ENCODE data around the gene BTBD6. TPM values are rescaled to one million over a fixed set of nuclear protein-coding genes. Genes with fewer than 3 reads are reported as not detected.
A peak's percentile ranks its signal among the peaks of the same experiment; 100 is the strongest.

BTBD6 gene
- total RNA-seq: 48.8 TPM
- long read RNA-seq, transcript BTBD6-203 (4 exons, 2,176 nt): major isoform, 83 of 123 reads
- long read RNA-seq, transcript BTBD6-204 (3 exons, 2,195 nt): minor isoform, 19 of 123 reads
- long read RNA-seq, transcript BTBD6-206 (5 exons, 1,335 nt): minor isoform, 7 of 123 reads
- long read RNA-seq, partial matches to known transcripts: 5 of 123 reads
- long read RNA-seq, other reads (novel, unspliced or antisense): 9 of 123 reads

- peak; percentile 95 for DNase-seq (ENCODE audit: missing footprints)
- intact Hi-C loops (cut with DNase I): no loop called here
These were observed at the start of gene BTBD6 for GRCh38 chr14:105248368-105249181. Gene BTBD6, plus strand, starts transcription at chr14:105248533. Its CDS starts 179 bp downstream, at chr14:105248712.

GRCh38 chr14:105198588-105198987, 49.7 kb upstream of the BTBD6 start:
- no peak for ATAC-seq
- no peak for DNase-seq (ENCODE audit: missing footprints)
- intact Hi-C loops (cut with DNase I): no loop called here

More at GRCh38 chr14:105248368-105249181, at the start of gene BTBD6:
- peak; percentile 93 for ATAC-seq

GRCh38 chr14:105199093-105199492, 49.2 kb upstream of the BTBD6 start:
- intact Hi-C loops (cut with DNase I): no loop called here
- DNase-seq (ENCODE audit: missing footprints) (no peak), ATAC-seq (no peak)

GRCh38 chr14:105200074-105200473, 48.3 kb upstream of the BTBD6 start:
- intact Hi-C loops (cut with DNase I): loop anchor here (10.0 kb wide), 1 partner anchor 55 kb away; no protein-coding TSS in a partner anchor
- DNase-seq (ENCODE audit: missing footprints) (no peak), ATAC-seq (no peak)

- DNase-seq (ENCODE audit: missing footprints): no peak
- intact Hi-C loops (cut with DNase I): loop anchor here (10.0 kb wide), 1 partner anchor 54 kb away; no protein-coding TSS in a partner anchor
- ATAC-seq: no peak
These were observed 47.7 kb upstream of the BTBD6 start for GRCh38 chr14:105200641-105201040.

GRCh38 chr14:105201156-105201924, 47.0 kb upstream of the BTBD6 start:
- intact Hi-C loops (cut with DNase I): loop anchor here (10.0 kb wide), 1 partner anchor 53 kb away; no protein-coding TSS in a partner anchor
- ATAC-seq (no peak), DNase-seq (ENCODE audit: missing footprints) (no peak)

GRCh38 chr14:105201925-105202513, 46.3 kb upstream of the BTBD6 start:
- DNase-seq (ENCODE audit: missing footprints) (no peak), ATAC-seq (no peak)
- intact Hi-C loops (cut with DNase I): loop anchor here (2.0 to 10.0 kb wide), 2 partner anchors 53 to 83 kb away; no protein-coding TSS in a partner anchor

GRCh38 chr14:105203057-105203531, 45.2 kb upstream of the BTBD6 start:
- intact Hi-C loops (cut with DNase I): loop anchor here (1.0 to 10.0 kb wide), 3 partner anchors 52 to 149 kb away; no protein-coding TSS in a partner anchor
- DNase-seq (ENCODE audit: missing footprints) (peak; percentile 89), ATAC-seq (peak; percentile 35)

GRCh38 chr14:105203701-105204100, 44.6 kb upstream of the BTBD6 start:
- intact Hi-C loops (cut with DNase I): loop anchor here (1.0 to 10.0 kb wide), 4 partner anchors 51 to 325 kb away; no protein-coding TSS in a partner anchor
- no peak for DNase-seq (ENCODE audit: missing footprints)
- ATAC-seq: no peak

- intact Hi-C loops (cut with DNase I): loop anchor here (2.0 to 10.0 kb wide), 2 partner anchors 50 to 324 kb away; no protein-coding TSS in a partner anchor
- no peak for DNase-seq (ENCODE audit: missing footprints)
- ATAC-seq: peak; percentile 73
These were observed 44.0 kb upstream of the BTBD6 start for GRCh38 chr14:105204206-105204930.

- DNase-seq (ENCODE audit: missing footprints) (no peak), ATAC-seq (no peak)
- intact Hi-C loops (cut with DNase I): loop anchor here (2.0 to 10.0 kb wide), 2 partner anchors 50 to 324 kb away; no protein-coding TSS in a partner anchor
These were observed 43.2 kb upstream of the BTBD6 start for GRCh38 chr14:105204931-105205672.

- intact Hi-C loops (cut with DNase I): loop anchor here (2.0 to 10.0 kb wide), 2 partner anchors 49 to 323 kb away; no protein-coding TSS in a partner anchor
- ATAC-seq: peak; percentile 46
- DNase-seq (ENCODE audit: missing footprints): no peak
These were observed 42.6 kb upstream of the BTBD6 start for GRCh38 chr14:105205673-105206208.

GRCh38 chr14:105206873-105207272, 41.5 kb upstream of the BTBD6 start:
- intact Hi-C loops (cut with DNase I): loop anchor here (10.0 kb wide), 1 partner anchor 48 kb away; no protein-coding TSS in a partner anchor
- DNase-seq (ENCODE audit: missing footprints) (no peak), ATAC-seq (no peak)

GRCh38 chr14:105207460-105207901, 40.9 kb upstream of the BTBD6 start:
- ATAC-seq (peak; percentile 56), DNase-seq (ENCODE audit: missing footprints) (no peak)
- intact Hi-C loops (cut with DNase I): loop anchor here (10.0 kb wide), 1 partner anchor 47 kb away; no protein-coding TSS in a partner anchor

GRCh38 chr14:105207996-105208737, 40.2 kb upstream of the BTBD6 start:
- DNase-seq (ENCODE audit: missing footprints): no peak
- intact Hi-C loops (cut with DNase I): loop anchor here (10.0 kb wide), 1 partner anchor 47 kb away; no protein-coding TSS in a partner anchor
- no peak for ATAC-seq

- intact Hi-C loops (cut with DNase I): loop anchor here (10.0 kb wide), 1 partner anchor 46 kb away; no protein-coding TSS in a partner anchor
- DNase-seq (ENCODE audit: missing footprints) (no peak), ATAC-seq (no peak)
These were observed 39.6 kb upstream of the BTBD6 start for GRCh38 chr14:105208738-105209075.

Measured in Right ventricle myocardium inferior (tissue), 1 donor.